Fibroblast of lung (primary cell): ENCODE data around the gene NDC1.

Source experiments
- CTCF ChIP-seq, 2 donors: IDR thresholded peaks in 1 of 2; conservative IDR thresholded peaks in 1 of 2; 1 replicate in 1 of 2; 2 replicates in 1 of 2; pipeline ENCODE4 v1.5.1; 2011 to 2012; ENCODE audit warnings: low read length in 2 of 2, control low read depth in 1 of 2, inconsistent platforms in 1 of 2, low read depth in 1 of 2, mild to moderate bottlenecking in 1 of 2
- EZH2 ChIP-seq: IDR thresholded peaks from 2 replicates; pipeline ENCODE4 v1.5.1; 2012; ENCODE audit warnings: low read length, control low read depth, mild to moderate bottlenecking; ENCODE audit errors: missing control alignments

- TF ChIP-seq CTCF (conservative IDR thresholded peaks at IDR 0.05 in 1 of 2, IDR thresholded peaks at IDR 0.05 in 1 of 2; ENCODE audit: low read depth in 1 of 2, low read length in 2 of 2) = no peak
- no peak for TF ChIP-seq EZH2
Measured at GRCh38 chr1:53766831-53767405, 71.2 kb downstream of the NDC1 start.
